GM19238 (cell line): ENCODE measurements around the gene NUMA1.

Experiments used
- DNase-seq: peaks from one replicate; pipeline ENCODE4 v3.0.0; 2011; ENCODE audit warnings: low spot score; ENCODE audit not compliant: insufficient read length

Gene NUMA1

GRCh38 chr11:72023335-72023734, 57.0 kb downstream of the NUMA1 start:
- DNase-seq, result no peak

- no peak for DNase-seq
Observed at GRCh38 chr11:72018171-72018570, 62.2 kb downstream of the NUMA1 start.

DNA sequence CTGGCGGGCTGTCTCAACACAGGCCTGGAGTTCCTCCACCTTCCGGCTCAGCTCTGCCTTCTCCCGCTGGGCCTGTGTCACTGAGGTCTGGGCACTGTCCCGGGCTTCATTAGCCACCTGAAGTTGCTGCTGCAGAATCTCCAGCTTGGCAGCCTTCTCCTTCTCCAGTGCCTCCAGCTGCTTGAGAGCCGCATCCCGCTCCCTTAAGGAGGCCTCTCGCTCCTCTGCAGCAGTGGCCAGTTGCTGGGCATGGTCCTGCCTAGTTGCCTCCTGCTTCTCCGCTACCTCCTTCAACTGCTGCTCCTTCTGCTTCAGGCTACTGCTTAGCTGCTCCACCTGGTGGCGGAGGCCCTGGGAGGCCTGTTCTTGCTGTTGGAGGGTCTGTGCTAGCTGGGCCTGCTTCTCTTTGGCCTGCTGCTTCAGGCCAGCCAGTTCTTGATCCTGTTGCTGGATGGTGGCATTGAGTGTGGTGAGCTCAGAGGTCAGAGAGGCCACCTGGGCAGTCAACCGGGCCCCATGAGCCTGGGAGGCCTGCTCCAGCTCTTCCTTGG, 64.8 kb downstream of the NUMA1 start:
- DNase-seq, result no peak

DNA sequence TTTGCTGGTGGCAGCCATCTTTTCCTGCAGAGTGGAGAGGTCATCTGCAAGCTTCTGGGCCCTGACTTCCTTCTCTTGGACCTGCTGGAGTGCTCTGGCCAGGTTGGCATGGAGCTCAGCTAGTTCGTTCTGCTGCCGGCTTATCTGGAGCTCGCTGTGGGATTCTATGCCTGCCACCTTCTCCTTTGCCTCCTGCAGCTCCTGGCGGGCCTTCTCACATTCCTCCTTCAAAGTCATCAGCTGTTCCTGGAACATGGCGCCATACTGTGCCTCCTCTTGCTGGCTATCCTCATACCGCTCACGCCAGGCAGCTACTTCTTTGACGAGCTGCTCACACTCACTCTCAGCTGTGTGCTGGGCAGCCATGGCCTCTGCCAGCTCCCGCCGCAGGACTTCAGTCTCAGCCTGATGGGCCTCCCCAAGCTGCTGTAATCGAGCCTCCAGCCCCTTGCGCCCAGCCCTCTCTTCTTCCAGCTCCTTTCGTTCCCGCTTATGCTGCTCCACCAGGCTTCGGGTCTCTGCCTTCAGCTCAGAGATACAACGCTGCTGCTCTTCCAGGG, 65.5 kb downstream of the NUMA1 start:
- no peak for DNase-seq

DNA sequence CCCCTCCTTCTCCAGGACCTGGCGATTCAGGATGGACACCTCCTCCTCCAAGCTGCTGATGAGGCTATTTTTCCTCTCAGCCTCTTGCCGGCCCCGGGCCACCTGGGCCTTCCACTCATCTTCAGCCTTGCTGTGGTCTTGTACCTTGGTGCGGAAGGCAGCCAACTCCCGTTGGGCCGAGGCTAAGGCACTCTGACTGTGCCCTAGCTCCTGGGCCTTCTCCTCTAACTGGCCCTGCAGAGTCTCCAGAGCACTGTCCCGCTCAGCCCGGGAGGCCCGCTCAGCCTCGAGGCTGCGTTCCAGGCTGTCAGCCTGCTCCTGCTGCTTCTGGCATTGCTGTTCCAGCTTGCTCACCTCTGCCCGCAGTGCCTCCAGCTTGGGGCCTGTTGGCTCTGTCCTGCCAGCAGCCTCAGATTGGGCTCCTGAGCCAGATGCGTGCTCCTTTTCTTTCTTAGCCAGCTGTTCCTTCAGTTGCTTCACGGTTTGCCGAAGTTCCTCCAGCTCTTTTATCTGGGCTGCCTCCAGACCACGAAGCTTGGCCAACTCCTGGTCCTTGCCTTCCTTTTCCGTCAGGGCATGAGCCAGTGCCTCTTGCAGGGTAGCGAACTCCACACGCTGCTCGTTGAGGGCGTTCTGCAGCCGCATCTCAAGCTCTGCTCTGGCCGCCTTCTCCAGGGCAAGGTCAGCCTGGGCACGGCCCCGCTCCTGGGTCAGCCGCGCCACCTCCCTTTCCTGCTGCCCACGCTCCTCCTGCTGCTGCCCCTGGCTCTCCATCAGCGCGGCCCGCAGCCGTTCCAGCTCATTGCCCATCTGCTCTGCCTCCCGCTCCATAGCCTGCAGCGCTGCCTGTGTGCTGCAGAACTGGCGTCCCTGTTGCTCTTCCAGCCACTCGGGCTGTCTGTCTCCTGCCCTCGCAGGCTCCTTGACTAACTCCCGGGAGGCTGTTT, 66.3 kb downstream of the NUMA1 start:
- DNase-seq, result no peak

- DNase-seq, result no peak
Observed at GRCh38 chr11:72012897-72013721, 67.2 kb downstream of the NUMA1 start.

GRCh38 chr11:72012091-72012630, 68.2 kb downstream of the NUMA1 start:
- DNase-seq, result no peak

DNA sequence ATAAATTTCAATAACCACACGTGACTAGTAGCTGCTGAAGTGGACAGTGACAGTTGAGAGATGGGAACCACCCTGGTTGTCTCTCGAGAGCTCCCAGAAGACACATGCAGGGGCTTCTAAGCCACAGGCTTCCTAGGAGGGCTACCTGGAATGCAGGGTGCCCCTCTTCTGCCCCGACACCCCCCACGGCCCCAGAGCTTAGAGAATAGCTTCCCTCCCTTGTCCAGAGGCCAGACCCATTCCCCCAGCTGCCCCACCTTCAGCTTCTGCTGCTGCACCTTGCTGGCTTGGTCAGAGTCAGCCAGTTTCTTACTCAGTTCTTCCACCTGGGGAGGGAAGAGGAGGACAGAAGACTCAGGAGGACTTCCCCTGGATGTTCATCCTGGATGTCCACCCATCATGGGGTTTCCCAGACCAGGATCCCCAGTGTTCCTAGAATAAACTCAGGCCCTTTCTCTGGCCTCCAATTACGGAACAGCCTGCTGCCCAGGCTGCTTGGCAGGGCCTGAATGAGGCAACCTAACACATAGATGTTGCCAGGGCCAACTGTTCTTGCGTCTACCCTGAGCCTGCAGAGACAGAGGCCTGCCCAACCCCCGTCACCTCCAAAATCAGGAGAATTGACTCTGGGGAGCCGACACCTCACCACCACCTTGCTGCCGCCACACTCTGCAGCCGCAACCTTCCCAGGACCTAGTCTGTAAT, 69.7 kb downstream of the NUMA1 start:
- DNase-seq, result no peak

DNA sequence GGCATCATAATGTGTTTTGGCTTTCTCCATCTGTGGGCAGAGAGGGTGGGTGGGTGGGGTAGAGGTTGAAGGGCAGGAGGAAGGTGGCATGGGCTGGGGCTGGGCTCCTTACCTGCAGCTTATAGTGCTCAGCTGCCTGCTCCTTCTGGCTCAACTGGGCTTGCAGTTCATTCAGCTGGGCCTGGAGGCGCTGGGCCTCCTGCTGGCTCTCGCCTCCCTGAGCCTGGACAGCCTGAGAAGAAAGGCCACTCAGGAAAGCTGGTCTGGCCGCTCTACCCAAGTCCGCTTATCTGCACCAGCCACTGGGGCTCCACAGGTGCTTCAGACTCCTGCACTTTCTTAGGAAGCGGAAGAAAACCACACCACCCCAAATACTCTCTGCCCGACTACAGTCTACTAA, 71.2 kb downstream of the NUMA1 start:
- no peak for DNase-seq

DNA sequence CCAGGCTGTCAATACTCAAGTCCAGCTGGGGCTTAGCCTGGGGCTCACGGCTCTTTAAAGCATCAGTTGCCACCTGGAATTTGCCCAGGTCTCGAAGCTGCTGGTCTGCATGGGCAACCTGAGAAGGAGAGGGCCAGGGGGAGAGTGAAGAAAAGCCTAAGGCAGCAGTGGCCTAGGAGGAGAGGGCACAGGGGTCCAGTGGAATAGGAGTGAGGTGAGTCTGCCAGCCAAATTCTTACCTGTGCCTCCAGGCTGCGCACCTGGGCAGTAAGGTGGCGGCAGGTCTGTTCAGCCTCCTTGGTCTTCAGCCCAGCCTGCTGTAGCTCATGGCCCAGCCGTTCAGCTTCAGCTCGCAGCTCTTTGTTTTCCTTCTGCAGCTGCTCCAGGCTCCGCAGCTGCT, 71.6 kb downstream of the NUMA1 start:
- no peak for DNase-seq

DNA sequence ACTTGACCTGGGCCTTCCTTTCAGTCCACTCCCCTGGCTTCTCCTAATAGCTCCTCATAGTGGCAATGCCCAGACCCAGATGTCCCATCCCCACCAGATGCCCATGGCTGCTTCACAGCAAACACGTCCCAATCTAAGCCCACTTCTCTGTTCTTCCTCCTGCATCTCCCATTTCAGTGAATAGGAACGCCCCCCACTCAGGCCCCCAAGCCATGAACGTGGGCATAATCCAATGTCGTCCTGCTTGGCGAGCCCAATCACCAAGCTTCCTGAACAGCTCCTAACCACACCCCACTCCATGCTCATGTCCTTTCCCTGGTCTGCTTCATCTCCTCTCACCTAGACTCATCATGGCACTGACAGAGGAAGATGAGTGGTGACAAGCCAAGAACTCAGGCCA, 72.8 kb downstream of the NUMA1 start:
- DNase-seq, result no peak

- DNase-seq, result no peak
Observed at GRCh38 chr11:72007089-72007476, 73.3 kb downstream of the NUMA1 start.

- DNase-seq, result no peak
Observed at GRCh38 chr11:72006309-72007088, 73.8 kb downstream of the NUMA1 start.

DNA sequence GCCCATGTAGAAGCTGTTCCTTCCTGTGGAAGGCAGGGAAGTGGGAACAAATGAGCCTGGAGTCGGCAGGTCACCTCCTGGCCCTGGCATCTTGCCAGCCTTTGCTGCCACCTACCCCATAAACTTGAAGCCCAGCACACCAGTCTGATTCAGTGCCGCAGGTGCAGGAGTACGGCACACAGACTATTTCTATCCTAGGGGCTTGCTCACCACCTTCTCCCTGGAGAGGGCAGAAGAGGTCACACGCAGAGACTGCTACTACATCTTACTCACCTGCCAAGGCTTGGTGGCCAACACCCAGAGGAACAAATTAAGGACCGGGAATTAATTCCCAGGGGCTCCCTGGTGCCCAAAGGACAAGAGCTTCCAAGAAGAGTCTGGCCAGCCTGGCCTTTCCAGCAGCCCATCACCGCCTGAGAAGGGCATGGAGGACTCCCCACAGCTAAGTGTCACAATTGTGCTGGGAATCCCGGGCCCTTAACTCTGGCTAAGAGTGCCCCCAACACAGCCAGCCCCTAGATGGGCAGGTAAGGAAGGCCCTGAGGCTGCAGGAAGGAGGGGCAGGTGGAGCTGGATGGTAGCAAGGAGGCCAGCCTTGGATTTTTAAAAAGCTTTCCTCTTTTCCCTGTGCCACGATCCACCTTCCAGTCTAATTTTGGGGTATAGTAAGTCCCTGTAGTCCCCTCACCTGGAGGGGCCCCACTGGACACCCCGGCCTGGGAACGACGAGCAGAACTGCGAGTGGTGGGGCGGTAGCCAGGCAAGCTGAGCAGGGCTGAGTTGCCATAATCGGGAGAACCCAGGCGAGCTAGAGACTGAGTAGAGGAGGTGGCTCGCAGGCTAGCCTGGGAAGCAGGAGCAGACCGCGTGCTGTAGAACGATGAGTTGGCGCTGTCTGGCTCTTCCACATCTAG, 74.7 kb downstream of the NUMA1 start:
- no peak for DNase-seq

DNA sequence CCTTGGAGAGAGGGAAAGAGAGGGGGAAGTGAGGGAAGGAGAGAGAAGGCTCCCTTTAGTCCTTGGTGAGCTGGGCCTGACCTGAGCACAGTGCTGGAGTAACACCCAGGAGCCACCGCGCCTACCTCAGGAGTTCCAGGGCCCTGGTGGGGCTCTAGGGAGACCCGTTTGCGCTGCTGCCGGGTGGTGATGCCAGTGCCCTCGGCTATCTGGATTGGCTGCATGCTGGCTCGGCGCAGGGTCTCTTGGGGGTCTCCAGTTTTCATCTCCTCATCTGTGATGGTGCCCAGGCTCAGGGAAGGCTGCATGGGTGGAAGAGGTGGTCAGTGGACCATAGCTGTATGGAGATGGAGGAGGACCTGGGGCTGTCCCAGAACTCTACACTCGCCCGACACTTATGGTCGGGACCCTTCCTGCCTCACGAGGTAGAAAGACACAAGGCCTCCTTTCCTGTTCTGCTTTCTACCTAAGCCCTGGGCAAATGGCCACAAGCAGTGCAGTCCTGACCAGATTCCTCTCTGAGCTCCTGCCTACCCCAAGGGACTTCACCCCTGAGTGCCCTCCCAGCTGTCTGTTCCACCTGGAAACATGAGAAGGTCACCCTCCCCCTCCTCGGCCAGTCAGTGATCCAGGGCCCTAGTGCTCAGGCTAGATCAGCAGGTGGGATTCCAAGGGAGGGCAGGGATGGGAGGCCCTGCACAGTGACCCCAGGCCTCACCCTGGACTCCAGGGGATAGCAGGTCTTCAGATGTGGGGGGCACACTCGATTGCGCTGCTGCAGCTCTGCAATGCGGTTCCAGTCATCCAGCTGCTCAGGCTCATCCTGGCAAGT, 75.6 kb downstream of the NUMA1 start:
- DNase-seq, result no peak

GRCh38 chr11:72003776-72004171, 76.6 kb downstream of the NUMA1 start:
- no peak for DNase-seq

- no peak for DNase-seq
Observed at GRCh38 chr11:72002841-72003775, 77.2 kb downstream of the NUMA1 start.
